OCI-LY7 (cell line): Measurements from ENCODE around the gene ST8SIA2. TPM values are rescaled to one million over a fixed set of nuclear protein-coding genes. Genes with fewer than 3 reads are reported as not detected.

Experiments
- BruUV-seq: library from RNA; stranded (reverse); fragments of 400-500 nt; replicated peaks from 2 replicates; lab custom pipeline; 2021; lab: Mats Ljungman, UMichigan
- CTCF ChIA-PET: fragments of 300-600 bp; sonication (Branson Sonifier 250); formaldehyde crosslinking; loops from one replicate; lab custom pipeline; 2022; ENCODE audit warnings: antibody characterized with exemption; ENCODE audit not compliant: unreplicated experiment; lab: Charles Lee
- POLR2A ChIA-PET: fragments of 300-600 bp; sonication (Branson Sonifier 250); formaldehyde crosslinking; loops from one replicate; lab custom pipeline; 2022; ENCODE audit warnings: antibody characterized with exemption; lab: Charles Lee
- DNase-seq: peaks from one replicate; pipeline ENCODE4 v3.0.0-alpha.2; 2015; ENCODE audit warnings: low spot score
- H2AFZ ChIP-seq: fragments of 200-600 bp; sonication (generic), shearing (Covaris generic); 2 replicates; pipeline ENCODE4 v1.6.1; 2014; ENCODE audit warnings: mild to moderate bottlenecking, antibody characterized with exemption, low read length, moderate library complexity
- H3K27ac ChIP-seq: fragments of 200-600 bp; sonication (generic); 2 replicates; pipeline ENCODE4 v1.5.1; 2014; ENCODE audit warnings: mixed run types, low read depth, mild to moderate bottlenecking, moderate library complexity, low read length, inconsistent platforms; ENCODE audit not compliant: poor library complexity, severe bottlenecking
- H3K36me3 ChIP-seq: fragments of 200-600 bp; sonication (generic); 2 replicates; pipeline ENCODE4 v1.6.1; 2014; ENCODE audit warnings: mild to moderate bottlenecking, antibody characterized with exemption, low read length, moderate library complexity, mixed read lengths; ENCODE audit not compliant: insufficient read depth
- H3K4me1 ChIP-seq: fragments of 200-600 bp; sonication (generic); 2 replicates; pipeline ENCODE4 v1.5.1; 2014; ENCODE audit warnings: mild to moderate bottlenecking, low read length; ENCODE audit not compliant: insufficient read depth, poor library complexity, severe bottlenecking
- H3K4me2 ChIP-seq: fragments of 200-600 bp; sonication (generic); 2 replicates; pipeline ENCODE4 v1.6.1; 2014; ENCODE audit warnings: mild to moderate bottlenecking, low read length
- H3K4me3 ChIP-seq: fragments of 200-600 bp; sonication (generic); 2 replicates; pipeline ENCODE4 v1.5.1; 2014; ENCODE audit warnings: mild to moderate bottlenecking, low read depth, low read length; ENCODE audit not compliant: poor library complexity, severe bottlenecking
- H3K79me2 ChIP-seq: fragments of 200-600 bp; sonication (generic); 2 replicates; pipeline ENCODE4 v1.6.1; 2016; ENCODE audit warnings: low read depth, mild to moderate bottlenecking, low read length, moderate library complexity, mixed read lengths; ENCODE audit not compliant: insufficient read depth
- H3K9me2 ChIP-seq: fragments of 200-600 bp; sonication (generic); 2 replicates; pipeline ENCODE4 v1.6.1; 2016; ENCODE audit warnings: mild to moderate bottlenecking, low read length, mixed read lengths; ENCODE audit not compliant: insufficient read depth
- H3K9me3 ChIP-seq: fragments of 200-600 bp; sonication (generic); 2 replicates; pipeline ENCODE4 v1.6.1; 2014; ENCODE audit warnings: mild to moderate bottlenecking, mixed run types, low read length, mixed read lengths
- H4K20me1 ChIP-seq: fragments of 200-600 bp; sonication (generic); 2 replicates; pipeline ENCODE4 v1.6.1; 2014; ENCODE audit warnings: mild to moderate bottlenecking, antibody characterized with exemption, low read length, moderate library complexity, mixed read lengths; ENCODE audit not compliant: insufficient read depth
- EZH2phosphoT487 ChIP-seq: fragments of 200-600 bp; sonication (generic); IDR thresholded peaks from 2 replicates; pipeline ENCODE4 v1.6.1; 2018; ENCODE audit warnings: low read depth, borderline replicate concordance, mild to moderate bottlenecking, mixed run types, antibody characterized with exemption, low read length, moderate library complexity, mixed read lengths
- intact Hi-C: fragments of 100-400 bp; cut with micrococcal nuclease; formaldehyde crosslinking; loops from one replicate; pipeline ENCODE4 v1.10.0; 2022; ENCODE audit not compliant: unreplicated experiment
- total RNA-seq, 2 experiments: library from RNA; depleted of rRNA in 1 of 2; stranded (reverse); fragments of >200 nt in 1 of 2; shearing (Covaris generic) in 1 of 2; gene quantifications; 2 replicates each; pipeline ENCODE4 v1.2.3, GENCODE V29; 2014 to 2022
- TF ChIP-seq, protein P1 (sequence below): fragments of 200-600 bp; sonication (generic); conservative IDR thresholded peaks from 2 replicates; pipeline ENCODE4 v1.5.1; 2014; ENCODE audit warnings: mild to moderate bottlenecking, antibody characterized with exemption, low read length, moderate library complexity, mixed read lengths

ST8SIA2 gene
- total RNA-seq, 2 experiments from 2014 or later = not detected

- BruUV-seq = no TSS peak
- no peaks in the 10 kb centered on the region for H3K79me2 ChIP-seq
- no peaks in the 10 kb centered on the region for H4K20me1 ChIP-seq
- no peaks in the 10 kb centered on the region for H3K9me3 ChIP-seq
- no peak overlapping the region for H2AFZ ChIP-seq
- H3K4me2 ChIP-seq = no peak overlapping the region
- intact Hi-C loops = no loop called here
- no peaks in the 10 kb centered on the region for H3K9me2 ChIP-seq
- CTCF ChIA-PET = no interaction called here
- H3K36me3 ChIP-seq = no peaks in the 10 kb centered on the region
- H3K4me1 ChIP-seq = no peaks in the 10 kb centered on the region
- DNase-seq = no peak
- no peak overlapping the region for H3K4me3 ChIP-seq
- POLR2A ChIA-PET = interaction anchor here (0.5 kb wide), 1 partner anchor 1116 kb away, joined by 5 read pairs; no protein-coding TSS in a partner anchor
- no peak for TF ChIP-seq EZH2phosphoT487
- TF ChIP-seq, protein P1, sequence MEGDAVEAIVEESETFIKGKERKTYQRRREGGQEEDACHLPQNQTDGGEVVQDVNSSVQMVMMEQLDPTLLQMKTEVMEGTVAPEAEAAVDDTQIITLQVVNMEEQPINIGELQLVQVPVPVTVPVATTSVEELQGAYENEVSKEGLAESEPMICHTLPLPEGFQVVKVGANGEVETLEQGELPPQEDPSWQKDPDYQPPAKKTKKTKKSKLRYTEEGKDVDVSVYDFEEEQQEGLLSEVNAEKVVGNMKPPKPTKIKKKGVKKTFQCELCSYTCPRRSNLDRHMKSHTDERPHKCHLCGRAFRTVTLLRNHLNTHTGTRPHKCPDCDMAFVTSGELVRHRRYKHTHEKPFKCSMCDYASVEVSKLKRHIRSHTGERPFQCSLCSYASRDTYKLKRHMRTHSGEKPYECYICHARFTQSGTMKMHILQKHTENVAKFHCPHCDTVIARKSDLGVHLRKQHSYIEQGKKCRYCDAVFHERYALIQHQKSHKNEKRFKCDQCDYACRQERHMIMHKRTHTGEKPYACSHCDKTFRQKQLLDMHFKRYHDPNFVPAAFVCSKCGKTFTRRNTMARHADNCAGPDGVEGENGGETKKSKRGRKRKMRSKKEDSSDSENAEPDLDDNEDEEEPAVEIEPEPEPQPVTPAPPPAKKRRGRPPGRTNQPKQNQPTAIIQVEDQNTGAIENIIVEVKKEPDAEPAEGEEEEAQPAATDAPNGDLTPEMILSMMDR = no peak
- no peak overlapping the region for H3K27ac ChIP-seq
These were observed 86.7 kb downstream of the ST8SIA2 start for GRCh38 chr15:92480361-92480760.

DNA sequence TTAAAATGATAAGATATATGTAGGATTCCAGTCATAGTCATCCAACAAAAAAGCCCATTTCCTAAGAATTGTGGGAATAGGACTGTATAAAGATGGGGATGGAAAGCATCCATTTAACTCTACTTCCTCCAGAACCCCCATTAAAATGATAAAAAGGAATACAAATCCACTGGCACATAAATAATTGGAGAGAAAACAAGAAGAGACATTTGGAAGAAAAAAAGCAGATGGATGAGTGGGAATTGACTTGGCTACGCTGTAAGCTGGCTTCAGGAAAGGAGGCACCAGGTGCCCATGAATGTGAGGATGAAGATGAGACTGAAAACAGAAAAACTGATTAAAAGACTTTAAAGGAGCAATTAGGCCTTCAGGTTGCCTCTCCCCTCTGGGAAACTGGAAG is 91.8 kb downstream of the ST8SIA2 start:
- Histone ChIP-seq H3K4me3 (no peak overlapping the region), H3K36me3 (no peaks in the 10 kb centered on the region), H2AFZ (no peak overlapping the region), H3K79me2 (no peaks in the 10 kb centered on the region), H3K4me2 (no peak overlapping the region), H3K4me1 (no peaks in the 10 kb centered on the region), H3K9me2 (no peaks in the 10 kb centered on the region), H3K9me3 (no peaks in the 10 kb centered on the region), H3K27ac (no peak overlapping the region), H4K20me1 (no peaks in the 10 kb centered on the region)
- ChIA-PET POLR2A (interaction anchor here (0.6 to 0.7 kb wide), 2 partner anchors 66 to 494 kb away, joined by 3 to 5 read pairs; no protein-coding TSS in a partner anchor), CTCF (no interaction called here)
- BruUV-seq = no TSS peak
- TF ChIP-seq, protein P1 = no peak
- no peak for TF ChIP-seq EZH2phosphoT487
- intact Hi-C loops = no loop called here
- no peak for DNase-seq

DNA sequence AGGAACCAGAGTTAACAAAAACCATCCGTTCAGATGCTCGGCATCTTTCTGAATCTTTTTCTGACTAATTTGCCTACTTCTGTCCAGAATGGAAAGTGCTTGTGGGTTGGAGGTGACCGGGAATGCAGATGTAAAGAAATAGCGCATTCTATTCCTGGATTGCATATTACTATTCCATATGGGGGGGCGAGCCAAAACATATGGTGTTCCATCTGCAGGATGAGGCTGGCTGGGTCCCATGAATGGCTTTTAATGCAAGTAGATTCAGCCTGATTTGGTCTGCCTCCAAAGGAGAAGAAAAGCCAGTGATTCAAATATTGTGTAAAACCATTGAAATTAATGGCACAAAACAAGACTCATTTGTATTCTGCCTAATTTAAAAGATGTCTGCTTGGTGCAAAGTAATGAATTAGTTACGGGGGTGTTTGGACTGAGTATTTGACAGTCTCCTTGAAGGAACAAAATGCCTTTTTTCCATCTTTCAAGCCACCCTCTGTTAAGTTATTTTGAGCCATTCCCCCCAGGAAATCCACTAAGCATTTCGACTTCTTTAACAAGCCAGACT is 99.0 kb downstream of the ST8SIA2 start:
- H3K4me2 ChIP-seq = no peak overlapping the region
- no peak overlapping the region for H3K27ac ChIP-seq
- no peak for DNase-seq
- BruUV-seq = no TSS peak
- H2AFZ ChIP-seq = no peak overlapping the region
- intact Hi-C loops = no loop called here
- ChIA-PET POLR2A (no interaction called here), CTCF (no interaction called here)
- no peaks in the 10 kb centered on the region for H3K4me1 ChIP-seq
- H4K20me1 ChIP-seq = no peaks in the 10 kb centered on the region
- H3K9me2 ChIP-seq = no peaks in the 10 kb centered on the region
- H3K79me2 ChIP-seq = no peaks in the 10 kb centered on the region
- H3K9me3 ChIP-seq = no peaks in the 10 kb centered on the region
- H3K4me3 ChIP-seq = no peak overlapping the region
- no peak for TF ChIP-seq EZH2phosphoT487
- TF ChIP-seq, protein P1 = no peak
- H3K36me3 ChIP-seq = no peaks in the 10 kb centered on the region
